ENCODE results near the gene SLCO3A1.
"Not testable (repeated sequence)": the region's sequence is repeated elsewhere in the genome, so short reads cannot be mapped to it uniquely, and the experiment has no call there.

The SLCO3A1 gene

DNA sequence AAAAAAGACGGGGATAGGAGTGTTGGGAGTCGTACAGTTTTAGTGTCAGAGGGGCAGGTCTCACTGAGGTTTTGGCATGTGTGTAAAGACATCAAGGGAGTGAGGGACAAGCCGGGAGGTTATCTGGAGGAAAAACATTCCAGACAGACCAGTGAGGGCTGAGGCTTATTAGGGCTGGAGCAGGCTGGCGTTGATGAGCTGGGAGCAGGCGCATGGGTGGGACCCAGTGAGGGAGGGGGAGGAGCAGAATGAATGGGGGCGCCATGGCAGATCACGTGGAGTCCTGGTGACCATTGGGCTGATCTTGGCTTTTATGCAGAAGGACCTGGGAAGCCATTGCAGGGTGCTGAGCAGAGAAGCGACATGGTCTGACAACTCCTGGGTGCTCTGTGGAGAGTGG lies 180.2 kb downstream of the SLCO3A1 start:
- no peak for DNase-seq (ENCODE audit: low spot score)

DNA sequence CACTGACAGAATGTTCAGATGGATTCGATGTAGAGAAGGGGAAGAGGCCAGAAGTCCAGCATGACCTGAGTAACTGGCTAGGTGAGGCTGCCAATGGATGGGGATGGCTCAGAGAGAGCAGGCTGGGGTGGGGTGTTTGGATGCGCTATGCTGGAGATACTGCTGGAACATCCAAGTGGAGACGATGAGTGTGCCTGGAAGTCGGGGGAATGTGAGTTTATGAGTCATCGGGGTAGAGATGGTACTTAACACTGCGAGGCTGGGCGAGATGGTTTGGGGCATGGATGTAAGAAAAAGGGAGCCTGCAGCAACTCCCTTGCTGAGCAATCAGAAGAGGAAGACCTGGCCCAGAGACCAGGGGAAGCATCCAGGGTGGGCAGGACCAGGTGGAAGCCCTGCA lies 180.7 kb downstream of the SLCO3A1 start:
- DNase-seq (ENCODE audit: low spot score), result no peak

DNA sequence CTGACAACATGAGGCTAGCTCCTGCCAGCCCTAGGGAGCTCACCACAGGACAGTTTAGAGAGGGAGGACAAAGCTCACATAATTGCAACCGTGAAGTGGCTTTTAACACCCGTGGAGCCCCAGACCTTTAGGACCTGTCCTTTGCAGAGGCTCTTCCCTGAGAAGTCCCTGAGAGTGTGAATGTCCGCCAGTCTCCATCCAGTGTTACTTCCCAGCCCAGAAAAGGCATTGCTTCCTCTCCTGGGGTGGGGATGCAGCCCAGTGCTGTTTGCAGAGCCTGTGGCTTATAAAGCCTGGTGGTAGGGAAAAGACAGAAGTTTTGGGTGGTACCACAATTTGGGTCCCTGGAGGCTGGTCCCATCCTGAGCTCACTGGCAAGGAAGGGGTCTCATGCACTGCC lies 182.0 kb downstream of the SLCO3A1 start:
- DNase-seq (ENCODE audit: low spot score), result no peak

DNA sequence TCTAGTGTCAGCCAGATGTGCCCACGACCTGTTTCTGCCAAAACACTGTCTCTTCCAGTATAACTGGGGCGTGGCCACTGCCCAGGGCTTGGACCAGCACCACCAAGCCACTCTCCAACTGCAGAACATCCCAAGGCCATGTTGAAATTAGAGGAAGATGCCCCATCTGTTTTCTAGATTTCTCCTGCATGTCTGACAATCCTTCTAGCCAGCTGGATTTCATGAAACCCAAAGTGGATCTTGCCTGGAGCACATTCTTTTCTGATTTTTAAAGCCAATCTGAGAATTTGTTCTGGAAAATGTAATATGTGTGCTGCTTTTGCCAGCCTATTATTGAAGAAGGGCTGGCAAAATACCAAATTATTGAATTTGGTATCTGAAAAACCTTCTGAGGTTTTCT lies 182.5 kb downstream of the SLCO3A1 start:
- no peak for DNase-seq (ENCODE audit: low spot score)

DNA sequence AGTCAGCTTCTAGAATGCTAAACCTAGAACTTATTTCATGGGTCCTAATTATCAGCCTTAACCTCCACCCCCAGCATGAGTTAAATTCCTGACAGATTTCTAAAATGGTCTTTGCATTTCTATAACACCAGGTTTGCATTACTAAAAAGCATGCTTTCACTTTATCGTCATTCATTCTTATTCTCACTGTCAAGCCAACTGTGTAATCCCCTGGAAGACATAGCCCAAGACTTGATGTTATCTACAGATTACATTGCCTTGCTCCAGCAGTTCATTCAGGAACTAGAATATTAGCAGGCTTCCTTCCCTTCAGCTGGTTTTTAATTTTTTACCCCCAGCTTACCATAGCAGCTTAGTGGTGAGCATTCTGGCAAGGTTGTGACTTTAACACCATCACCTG lies 184.0 kb downstream of the SLCO3A1 start:
- no peak for DNase-seq (ENCODE audit: low spot score)

DNA sequence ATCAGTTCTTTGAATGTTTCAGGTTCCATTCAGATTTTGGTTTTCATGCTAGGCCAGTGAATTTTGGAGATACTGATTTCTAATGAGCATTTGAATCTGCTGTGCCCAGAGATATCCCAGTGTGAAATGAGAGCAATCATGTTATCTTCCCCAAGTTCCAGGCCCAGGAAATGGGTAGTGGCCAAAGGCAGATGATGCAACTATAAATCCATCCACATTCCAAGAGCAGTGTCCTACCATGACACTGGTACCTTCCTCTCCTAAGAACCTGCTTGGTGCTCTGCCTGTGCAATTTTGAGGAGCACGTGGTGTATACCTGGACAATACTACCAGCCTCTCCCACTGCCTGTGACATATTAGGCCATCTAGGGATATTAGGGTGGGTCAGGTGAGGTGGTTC lies 186.8 kb downstream of the SLCO3A1 start:
- DNase-seq (ENCODE audit: low spot score), result no peak

DNA sequence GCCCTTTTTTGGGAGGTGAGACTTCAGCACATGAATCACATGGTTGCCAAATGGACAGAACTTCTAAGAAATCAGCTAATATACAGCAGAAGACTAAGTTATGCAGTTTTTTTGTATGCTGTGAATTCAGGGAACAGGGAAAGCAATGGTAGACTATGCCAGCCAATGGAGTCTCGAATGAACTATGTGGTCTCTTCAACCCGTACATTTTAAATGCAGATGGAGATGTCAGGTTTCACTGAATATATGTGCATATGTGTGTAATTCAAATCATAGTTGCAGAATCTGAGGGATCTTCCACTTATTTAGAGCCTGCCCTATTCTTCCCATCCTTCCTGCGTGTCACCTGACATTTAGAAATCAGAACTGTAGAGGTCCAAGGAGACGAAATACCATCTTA lies 187.9 kb downstream of the SLCO3A1 start:
- DNase-seq (ENCODE audit: low spot score), result no peak

DNA sequence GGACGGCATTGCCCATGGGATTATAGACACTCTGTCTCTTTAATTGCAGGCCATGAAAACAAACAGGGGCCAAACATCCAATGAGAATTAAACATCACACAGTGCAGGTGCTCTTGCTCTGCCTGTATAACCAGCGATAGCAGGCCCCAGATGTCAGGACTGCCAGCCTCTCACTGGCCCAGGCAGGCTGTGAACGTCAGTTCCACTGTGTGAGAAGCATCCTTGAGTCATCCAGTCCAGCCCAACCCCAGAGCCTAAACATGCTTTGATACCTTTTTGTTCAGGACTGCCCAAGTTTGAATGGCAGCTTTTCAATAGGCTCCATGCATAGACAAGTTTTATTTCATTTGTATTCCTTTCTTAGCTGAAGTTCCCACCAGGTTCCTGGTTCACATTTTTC lies 189.8 kb downstream of the SLCO3A1 start:
- DNase-seq (ENCODE audit: low spot score), result no peak

DNA sequence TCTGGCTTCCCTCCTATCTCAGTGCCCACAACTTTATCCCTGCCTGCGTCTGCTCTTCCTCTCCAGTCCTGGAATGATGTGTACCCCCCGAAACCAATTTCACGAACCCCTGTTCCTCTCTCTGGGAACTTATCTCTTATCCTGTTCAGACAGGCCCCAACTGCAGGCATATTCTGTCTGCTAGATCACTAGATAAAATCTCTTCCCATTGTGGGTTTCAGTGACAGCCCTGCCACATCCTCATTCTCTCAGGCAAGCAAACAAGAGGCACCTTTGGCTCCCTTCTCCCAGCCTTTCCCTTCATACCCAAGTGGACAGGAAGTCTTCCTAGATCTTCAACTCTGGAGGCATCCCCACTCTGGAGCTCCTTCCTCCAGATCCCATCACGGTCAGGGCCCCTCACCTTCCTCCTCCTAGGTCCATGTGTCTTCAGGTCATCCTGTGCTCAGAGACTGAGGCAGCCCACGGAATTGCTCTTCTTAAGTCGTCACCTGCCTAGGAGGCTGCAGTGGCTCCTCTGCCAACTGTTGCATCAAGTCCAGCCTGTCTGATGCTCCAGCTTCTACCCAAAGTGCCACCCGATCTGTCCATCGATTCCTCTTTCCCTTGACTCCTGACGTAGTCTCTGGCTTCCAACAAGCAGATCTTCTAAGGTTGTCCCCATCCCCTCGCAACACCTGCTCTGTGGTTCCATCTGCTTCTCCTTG lies 190.8 kb downstream of the SLCO3A1 start:
- DNase-seq (ENCODE audit: low spot score), result peak; percentile 20

DNA sequence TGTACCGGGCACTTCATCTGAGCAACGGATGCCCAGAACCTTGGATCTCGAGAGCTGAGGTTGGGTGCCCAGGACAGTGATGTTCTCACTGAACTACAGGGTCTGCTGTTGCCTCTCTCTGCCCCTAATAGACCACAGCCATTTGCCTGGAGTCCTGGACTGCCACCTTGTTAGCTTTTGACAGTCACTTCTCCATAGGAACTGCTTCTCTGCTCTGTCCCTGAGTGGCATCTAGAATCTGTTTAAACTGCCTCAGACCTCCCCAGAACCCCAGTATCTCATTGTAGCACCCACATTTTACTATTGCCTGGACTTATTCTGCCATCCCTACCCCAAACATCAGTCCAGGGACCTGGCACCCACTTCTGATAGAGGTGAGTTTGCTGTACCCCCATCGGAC lies 194.4 kb downstream of the SLCO3A1 start:
- no peak for DNase-seq (ENCODE audit: low spot score)

DNA sequence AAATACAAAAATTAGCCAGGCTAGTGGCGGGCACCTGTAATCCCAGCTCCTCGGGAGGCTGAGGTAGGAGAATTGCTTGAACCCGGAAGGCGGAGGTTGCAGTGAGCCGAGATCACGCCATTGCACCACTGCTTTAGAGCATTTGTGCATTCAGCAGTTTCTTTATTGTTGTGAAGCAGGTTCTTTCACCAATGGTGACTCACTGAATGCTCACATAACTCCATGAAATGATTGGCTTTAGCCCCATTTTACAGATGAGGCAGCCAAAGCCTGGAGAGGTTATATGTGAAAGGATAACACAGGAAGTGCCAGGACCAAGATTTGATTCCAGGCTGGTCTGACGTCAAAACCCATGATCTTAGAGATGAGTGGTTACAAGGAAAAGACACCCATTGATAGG lies 195.2 kb downstream of the SLCO3A1 start:
- DNase-seq (ENCODE audit: low spot score), result no peak

DNA sequence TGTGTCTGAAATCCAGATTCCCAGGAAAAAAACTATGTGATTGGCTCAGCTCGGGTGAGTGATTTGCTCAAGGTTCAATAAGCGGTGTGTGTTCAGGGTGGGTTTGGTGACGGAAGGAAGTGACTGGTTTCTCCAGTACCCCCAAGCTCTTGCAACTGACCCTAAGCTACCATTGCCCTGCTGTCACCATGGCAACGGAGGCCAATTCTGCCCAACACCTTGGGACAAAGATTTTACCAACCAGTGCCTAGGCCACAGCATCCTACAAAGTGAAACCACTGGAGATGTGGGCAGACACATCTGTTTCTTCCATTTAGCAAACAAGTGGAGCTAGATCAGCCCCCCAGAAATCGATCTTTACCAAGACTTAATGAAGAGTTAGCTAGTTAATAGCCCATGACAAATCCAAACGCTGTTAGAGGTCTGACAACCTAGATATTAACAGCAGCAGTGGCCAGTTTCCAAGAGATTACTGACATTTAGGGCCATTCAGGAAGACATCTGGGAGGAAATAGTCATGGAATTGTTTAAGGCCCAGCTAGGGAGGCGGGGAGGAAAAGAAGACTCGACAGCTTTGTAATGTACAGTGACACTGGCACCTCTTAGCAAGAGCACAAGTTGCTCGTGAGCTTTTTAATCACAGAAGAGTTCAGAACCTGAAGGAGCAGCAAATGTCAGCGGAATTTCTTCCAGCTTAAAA lies 195.9 kb downstream of the SLCO3A1 start:
- no peak for DNase-seq (ENCODE audit: low spot score)

DNA sequence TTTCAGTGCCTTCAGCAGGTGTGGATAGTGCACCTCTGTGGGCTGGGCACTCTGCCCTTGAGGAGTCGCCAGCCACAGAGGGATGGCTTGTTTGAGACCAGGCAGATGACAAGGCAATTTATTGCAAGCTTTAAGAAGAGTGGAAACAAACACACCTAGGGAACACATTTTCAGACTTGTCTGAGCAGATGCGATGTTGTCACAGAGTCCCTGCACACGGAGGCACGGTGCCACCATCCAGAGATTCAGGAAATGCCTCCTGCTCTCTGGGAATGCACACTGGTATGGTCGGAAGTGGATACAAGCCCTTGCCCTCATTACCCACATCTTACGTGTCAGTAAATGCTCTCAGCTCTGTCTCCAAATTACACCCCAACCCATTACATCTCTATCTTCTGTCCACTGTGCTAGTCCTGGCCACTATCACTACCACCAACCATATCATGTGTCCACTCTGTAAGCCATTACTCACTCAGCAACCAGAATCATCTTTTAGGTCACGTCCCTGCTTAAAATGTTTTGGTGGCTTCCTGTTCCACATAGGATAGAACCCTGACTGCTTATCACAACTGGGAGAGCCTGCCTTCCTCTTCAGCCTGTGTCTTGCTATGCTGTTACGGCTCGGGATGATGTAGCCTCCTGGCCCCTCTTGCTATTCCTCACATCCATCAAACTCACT lies 196.9 kb downstream of the SLCO3A1 start:
- DNase-seq (ENCODE audit: low spot score), result no peak

DNA sequence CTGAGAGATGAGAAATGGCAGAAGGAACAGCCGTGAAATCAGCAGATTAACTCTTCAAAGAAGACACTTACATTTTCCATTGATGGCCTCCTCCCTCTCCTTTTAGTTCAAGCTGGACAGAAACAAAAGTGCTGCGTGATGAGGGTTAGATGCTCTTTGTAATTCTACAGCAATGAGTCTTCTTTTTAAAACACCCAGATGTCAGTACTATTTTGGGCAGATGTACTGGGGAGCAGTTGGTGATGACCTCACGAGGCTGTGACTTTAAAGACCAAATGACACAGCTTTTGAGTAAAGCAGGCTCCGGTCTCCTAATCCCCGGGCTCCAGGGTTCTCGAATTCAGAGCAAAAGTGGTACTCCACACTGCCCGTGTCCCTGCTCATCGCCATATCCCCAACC lies 198.2 kb downstream of the SLCO3A1 start:
- DNase-seq (ENCODE audit: low spot score), result no peak

DNA sequence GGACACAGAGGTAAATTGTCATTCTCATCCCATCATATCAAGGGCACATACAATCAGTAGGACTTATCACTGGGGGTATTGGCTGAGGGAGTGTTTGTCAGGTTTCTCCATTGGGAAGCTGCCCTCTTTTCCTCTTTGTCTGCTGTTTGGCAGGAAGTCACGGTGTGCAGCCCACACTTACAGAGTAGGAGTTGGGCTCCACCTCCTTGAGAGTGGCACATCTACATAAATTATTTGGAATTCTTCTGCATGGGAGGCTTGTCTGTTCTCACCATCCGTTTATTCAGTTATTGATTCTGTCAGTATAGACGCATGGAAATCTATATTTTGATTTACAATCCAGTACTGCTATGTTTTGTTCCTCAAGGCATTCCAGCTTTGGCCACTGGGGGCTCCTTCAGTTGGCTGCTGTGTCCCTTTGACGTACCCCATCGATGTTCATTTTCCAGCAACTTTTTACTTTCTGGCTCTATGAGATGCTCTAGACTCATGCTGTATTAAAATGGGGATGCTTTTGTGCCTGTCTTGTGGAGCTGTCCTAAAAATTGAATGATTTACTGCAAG lies 200.3 kb downstream of the SLCO3A1 start:
- DNase-seq (ENCODE audit: low spot score), result no peak

DNA sequence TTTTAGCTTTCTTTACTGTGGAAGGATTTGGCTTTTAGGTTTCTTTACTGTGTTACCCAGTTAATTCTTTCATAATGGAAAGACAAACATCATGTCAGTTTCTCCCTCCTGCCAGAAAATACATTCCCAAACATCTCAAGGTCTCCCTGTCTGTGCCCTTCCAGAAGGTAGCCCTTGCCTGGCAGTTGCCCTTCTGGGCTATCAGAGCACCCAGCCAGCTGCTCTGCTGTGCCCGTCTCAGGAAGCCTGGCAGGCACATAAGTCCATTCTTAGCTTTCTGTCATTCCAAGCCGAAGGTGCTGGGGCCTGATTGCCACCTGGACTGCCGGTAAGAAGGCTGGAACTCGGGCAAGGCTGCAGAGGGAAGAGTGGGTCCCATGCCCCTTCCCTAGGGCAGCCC lies 203.4 kb downstream of the SLCO3A1 start:
- no peak for DNase-seq (ENCODE audit: low spot score)

DNA sequence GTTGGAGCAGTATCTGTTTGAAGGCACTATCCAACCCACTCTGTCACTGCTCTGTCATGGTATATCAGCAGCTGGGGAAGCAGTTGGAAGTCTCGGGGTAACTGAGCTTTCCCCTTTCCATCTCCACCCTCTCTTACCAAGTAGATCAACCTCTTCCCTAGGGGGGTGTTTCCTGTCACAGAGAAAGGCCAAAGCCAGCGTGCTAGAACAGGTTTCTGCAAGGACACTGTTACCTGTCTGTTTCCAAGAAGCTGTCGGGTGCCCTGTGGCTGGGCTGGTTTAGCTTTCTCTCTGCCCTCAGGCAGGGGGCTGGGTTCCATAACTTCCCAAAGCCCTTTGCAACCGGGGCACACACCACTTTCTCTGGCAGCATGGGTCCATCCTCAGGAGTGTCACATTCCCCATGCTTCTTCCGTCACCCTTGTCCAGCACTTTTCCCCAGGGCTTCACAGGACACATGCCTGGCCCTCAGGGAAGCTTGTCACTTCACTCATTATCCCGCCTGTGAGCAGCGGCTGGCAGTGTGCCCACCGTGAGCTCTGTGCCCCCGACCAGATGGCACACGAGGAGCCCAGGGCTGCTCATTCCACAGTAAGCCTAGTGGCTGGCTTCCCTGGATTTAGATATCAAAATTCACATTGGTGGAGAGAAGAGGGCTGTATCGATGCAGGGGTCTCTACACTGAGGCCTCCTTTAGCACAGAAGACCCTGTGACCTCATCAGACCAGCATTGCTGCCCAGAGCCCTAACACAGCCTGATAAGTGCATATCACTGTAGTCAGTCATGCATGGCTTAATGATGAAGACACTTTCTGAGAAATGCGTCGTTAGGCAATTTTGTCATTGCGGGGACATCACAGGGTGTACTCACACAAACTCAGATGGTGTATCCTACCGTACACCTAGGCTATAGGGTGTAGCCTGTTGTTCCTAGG lies 205.8 kb downstream of the SLCO3A1 start:
- no peak for DNase-seq (ENCODE audit: low spot score)

DNA sequence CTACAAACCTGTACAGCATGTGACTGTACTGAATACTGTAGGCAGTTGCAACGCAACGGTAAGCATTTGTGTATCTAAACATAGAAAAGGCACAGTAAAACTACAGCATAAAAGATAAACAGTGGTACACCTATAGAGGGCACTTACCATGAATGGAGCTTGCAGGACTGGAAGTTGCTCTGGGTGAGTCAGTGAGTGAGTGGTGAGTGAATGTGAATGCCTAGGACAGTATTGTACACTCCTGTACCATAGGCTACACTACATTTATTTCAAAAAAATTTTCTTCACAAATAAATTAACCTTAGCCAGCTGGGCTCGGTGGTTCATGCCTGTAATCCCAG lies 206.4 kb downstream of the SLCO3A1 start:
- not testable (repeated sequence) for DNase-seq (ENCODE audit: low spot score)

DNA sequence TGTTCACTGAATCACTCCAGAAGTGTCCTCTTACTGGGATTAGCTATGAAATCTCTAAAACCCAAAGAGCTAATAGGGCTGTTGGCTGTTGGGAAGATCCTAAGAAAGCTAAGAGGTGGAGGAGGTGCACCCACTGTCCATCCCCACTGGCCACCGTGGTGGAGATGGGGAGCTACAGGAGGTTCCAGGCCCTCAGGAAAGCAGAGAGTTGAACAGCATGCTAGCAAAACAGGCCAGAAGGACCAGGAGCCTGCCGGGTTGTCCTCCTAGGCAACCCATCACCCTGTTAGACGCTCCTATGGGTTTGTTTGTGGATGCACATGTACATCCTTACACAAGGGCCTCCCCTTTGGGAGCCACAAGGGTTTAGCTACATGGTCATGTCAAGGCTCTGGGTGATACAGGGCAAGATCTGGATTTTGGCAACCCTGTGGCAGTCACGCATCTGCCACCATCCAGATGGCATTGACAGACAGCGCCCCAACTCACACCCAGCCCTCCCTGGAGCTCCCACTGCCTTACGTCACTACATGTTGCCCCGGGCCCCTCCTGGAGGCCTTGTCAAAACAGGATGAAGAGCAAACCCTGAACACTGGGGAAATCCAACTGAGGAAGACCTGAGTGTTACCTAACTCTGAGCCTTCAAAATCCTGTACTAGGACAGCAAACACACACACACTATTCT lies 208.1 kb downstream of the SLCO3A1 start:
- DNase-seq (ENCODE audit: low spot score), result no peak

DNA sequence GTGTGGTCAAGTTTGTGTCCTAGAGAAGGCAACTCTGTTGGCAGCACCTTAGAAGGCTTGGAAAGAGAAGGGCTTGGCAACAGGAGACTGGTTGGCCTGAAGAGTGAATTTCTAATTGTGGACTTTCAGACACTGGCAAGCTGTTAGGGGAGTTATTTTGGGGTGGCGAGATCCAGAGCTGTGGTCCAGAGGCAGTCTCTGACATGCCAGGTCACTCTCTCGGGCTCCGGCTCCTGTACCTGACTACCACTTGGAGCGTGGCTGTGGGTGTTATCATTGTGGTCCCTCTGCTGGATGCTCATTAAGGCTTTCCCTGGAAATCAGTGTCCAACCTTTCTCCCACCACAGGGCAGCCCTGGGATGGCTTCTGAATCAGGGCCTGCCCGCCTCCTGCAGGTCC lies 209.0 kb downstream of the SLCO3A1 start:
- DNase-seq (ENCODE audit: low spot score), result no peak

DNA sequence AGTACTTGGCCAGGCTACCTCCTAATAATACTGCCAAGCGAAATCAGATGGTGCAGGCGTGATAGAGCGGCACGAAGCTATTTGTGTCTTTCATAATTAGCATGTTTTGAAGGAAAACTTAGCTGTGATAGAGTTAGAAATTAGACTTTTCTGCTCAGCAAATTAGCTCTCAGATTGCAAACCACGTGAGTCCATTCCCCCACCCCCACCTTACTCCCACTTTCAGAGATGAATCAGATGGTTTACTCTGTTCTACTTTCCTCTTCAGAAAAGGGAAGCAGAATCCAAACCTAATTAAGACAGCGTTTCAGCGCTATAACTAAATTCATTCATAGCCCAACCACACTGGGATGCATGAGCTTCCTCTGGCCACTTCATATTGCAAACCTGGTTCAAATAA lies 214.6 kb downstream of the SLCO3A1 start:
- DNase-seq (ENCODE audit: low spot score), result no peak

All from SK-N-DZ (cell line).